ENCODE results near the gene SIGLEC6. TPM values are rescaled to one million over a fixed set of nuclear protein-coding genes. Genes with fewer than 3 reads are reported as not detected.

The SIGLEC6 gene
- total RNA-seq, 4 donors from 2014 or later: 0.38 to 1.4 (median 1.1) TPM

GRCh38 chr19:51570962-51571575 lies 39.6 kb upstream of the SIGLEC6 start, which contains the start of gene ZNF175:
TSS of gene ZNF175 (plus strand) at chr19:51571283. CDS start at chr19:51573330, 2,047 bp downstream.
- peak; percentile 96 for ATAC-seq (ENCODE audit: low FRiP score)
- peak; percentile 81 for DNase-seq (ENCODE audit: low spot score)
- no peak for TF ChIP-seq CTCF (IDR thresholded peaks at IDR 0.05)

GRCh38 chr19:51568456-51568855 lies 37.0 kb upstream of the SIGLEC6 start:
- no peak for ATAC-seq (ENCODE audit: low FRiP score)

GRCh38 chr19:51567583-51567982 lies 36.1 kb upstream of the SIGLEC6 start:
- no peak for ATAC-seq (ENCODE audit: low FRiP score)
- TF ChIP-seq CTCF (IDR thresholded peaks at IDR 0.05): no peak
- no peak for DNase-seq (ENCODE audit: low spot score)

More at GRCh38 chr19:51568456-51568855, 37.0 kb upstream of the SIGLEC6 start:
- TF ChIP-seq CTCF (IDR thresholded peaks at IDR 0.05): no peak
- DNase-seq (ENCODE audit: low spot score): no peak

GRCh38 chr19:51566489-51567100 lies 35.1 kb upstream of the SIGLEC6 start:
- ATAC-seq (ENCODE audit: low FRiP score): no peak
- DNase-seq (ENCODE audit: low spot score): no peak
- TF ChIP-seq CTCF (IDR thresholded peaks at IDR 0.05): no peak

- DNase-seq (ENCODE audit: low spot score) (no peak), ATAC-seq (ENCODE audit: low FRiP score) (no peak)
- no peak for TF ChIP-seq CTCF (IDR thresholded peaks at IDR 0.05)
These were observed 34.1 kb upstream of the SIGLEC6 start for GRCh38 chr19:51565583-51565982.

GRCh38 chr19:51564791-51565190 lies 33.3 kb upstream of the SIGLEC6 start:
- DNase-seq (ENCODE audit: low spot score) (no peak), ATAC-seq (ENCODE audit: low FRiP score) (no peak)
- TF ChIP-seq CTCF (IDR thresholded peaks at IDR 0.05): no peak

- ATAC-seq (ENCODE audit: low FRiP score) (no peak), DNase-seq (ENCODE audit: low spot score) (no peak)
- TF ChIP-seq CTCF (IDR thresholded peaks at IDR 0.05): no peak
These were observed 28.9 kb upstream of the SIGLEC6 start for GRCh38 chr19:51560339-51560738.
